HG02588 (cell line): ENCODE measurements around the gene PSMD2.

Experiments used
- ATAC-seq: cut with Tn5 transposase; IDR thresholded peaks from one replicate; pipeline ENCODE4 v1.9.1; 2021; ENCODE audit warnings: mild to moderate bottlenecking, moderate library complexity; ENCODE audit not compliant: unreplicated experiment

PSMD2 gene

GRCh38 chr3:184354121-184354728 is 55.2 kb downstream of the PSMD2 start:
- ATAC-seq, result no peak

GRCh38 chr3:184354754-184355153 is 55.7 kb downstream of the PSMD2 start:
- no peak for ATAC-seq

GRCh38 chr3:184355261-184356040 is 56.4 kb downstream of the PSMD2 start:
- no peak for ATAC-seq

GRCh38 chr3:184357248-184358123 is 58.4 kb downstream of the PSMD2 start:
- ATAC-seq, result no peak

- no peak for ATAC-seq
Measured at GRCh38 chr3:184358124-184358767, 59.2 kb downstream of the PSMD2 start.
